Right lobe of liver (tissue), 4 donors: ENCODE measurements around the gene PANK1.

ENCODE experiments used
- POLR2A ChIP-seq: fragments of 450-650 bp; IDR thresholded peaks from one replicate; pipeline ENCODE4 v1.6.1; 2017; ENCODE audit warnings: antibody characterized with exemption, mild to moderate bottlenecking
- TF ChIP-seq, protein P1 (sequence below), 4 donors: fragments of 200-600 bp in 3 of 4; fragments of 450-650 bp in 1 of 4; IDR thresholded peaks; one replicate each; pipeline versions ENCODE4 v1.5.1 to v1.8.0; 2016 to 2022; ENCODE audit warnings: antibody characterized with exemption in 4 of 4, mild to moderate bottlenecking in 2 of 4
- donor health status: DM: no; HTN: no; CAD: no.
- donor health status: DM: no; HTN: no; CAD: no.
- donor health status: DM: no; HTN: yes; CAD: no.

DNA sequence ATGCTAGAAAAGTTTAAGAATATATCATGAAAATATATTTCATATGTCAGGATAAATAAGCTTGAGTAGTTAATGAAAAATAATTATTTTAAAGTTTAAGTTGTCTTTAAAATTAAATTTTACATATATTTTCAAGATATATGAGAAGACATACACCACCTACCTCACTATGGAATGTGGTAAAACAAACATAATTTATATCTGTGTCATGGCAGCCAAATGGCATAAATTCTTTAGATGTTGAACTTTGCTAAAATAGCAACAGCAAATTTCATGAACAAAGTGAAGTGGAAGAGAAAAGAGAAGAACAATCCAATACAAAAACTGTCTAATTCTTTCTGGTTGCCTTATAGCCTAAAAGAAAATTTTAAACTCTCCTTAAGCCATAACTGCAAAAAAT lies 70.0 kb downstream of the PANK1 start:
- TF ChIP-seq, protein P1, sequence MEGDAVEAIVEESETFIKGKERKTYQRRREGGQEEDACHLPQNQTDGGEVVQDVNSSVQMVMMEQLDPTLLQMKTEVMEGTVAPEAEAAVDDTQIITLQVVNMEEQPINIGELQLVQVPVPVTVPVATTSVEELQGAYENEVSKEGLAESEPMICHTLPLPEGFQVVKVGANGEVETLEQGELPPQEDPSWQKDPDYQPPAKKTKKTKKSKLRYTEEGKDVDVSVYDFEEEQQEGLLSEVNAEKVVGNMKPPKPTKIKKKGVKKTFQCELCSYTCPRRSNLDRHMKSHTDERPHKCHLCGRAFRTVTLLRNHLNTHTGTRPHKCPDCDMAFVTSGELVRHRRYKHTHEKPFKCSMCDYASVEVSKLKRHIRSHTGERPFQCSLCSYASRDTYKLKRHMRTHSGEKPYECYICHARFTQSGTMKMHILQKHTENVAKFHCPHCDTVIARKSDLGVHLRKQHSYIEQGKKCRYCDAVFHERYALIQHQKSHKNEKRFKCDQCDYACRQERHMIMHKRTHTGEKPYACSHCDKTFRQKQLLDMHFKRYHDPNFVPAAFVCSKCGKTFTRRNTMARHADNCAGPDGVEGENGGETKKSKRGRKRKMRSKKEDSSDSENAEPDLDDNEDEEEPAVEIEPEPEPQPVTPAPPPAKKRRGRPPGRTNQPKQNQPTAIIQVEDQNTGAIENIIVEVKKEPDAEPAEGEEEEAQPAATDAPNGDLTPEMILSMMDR (IDR thresholded peaks at IDR 0.05) = no peak
- no peak for TF ChIP-seq POLR2A
